Fibroblast of the aortic adventitia (primary cell): ENCODE measurements around the gene CHCHD2. TPM values are rescaled to one million over a fixed set of nuclear protein-coding genes. Genes with fewer than 3 reads are reported as not detected.
A peak's percentile ranks its signal among the peaks of the same experiment; 100 is the strongest.
"Not testable (repeated sequence)": the region's sequence is repeated elsewhere in the genome, so short reads cannot be mapped to it uniquely, and the experiment has no call there.

Experiments used
- DNase-seq: peaks from one replicate; pipeline ENCODE4 v3.0.0-alpha.2; 2010; ENCODE audit warnings: low read depth
- H3K4me3 ChIP-seq: 2 replicates; pipeline ENCODE4 v1.5.1; 2011; ENCODE audit warnings: low read depth, mild to moderate bottlenecking, control low read depth, low read length, moderate library complexity
- CTCF ChIP-seq: IDR thresholded peaks from 2 replicates; pipeline ENCODE4 v1.5.1; 2011; ENCODE audit warnings: mild to moderate bottlenecking, low read length, control low read depth, inconsistent platforms; ENCODE audit not compliant: insufficient read depth
- total RNA-seq: library from RNA; depleted of rRNA; stranded (reverse); fragments of >200 nt; gene quantifications from 2 replicates; pipeline ENCODE4 v1.2.3, GENCODE V29; 2012; ENCODE audit warnings: low replicate concordance

The CHCHD2 gene
- total RNA-seq, 1 donor: 348 TPM

DNA sequence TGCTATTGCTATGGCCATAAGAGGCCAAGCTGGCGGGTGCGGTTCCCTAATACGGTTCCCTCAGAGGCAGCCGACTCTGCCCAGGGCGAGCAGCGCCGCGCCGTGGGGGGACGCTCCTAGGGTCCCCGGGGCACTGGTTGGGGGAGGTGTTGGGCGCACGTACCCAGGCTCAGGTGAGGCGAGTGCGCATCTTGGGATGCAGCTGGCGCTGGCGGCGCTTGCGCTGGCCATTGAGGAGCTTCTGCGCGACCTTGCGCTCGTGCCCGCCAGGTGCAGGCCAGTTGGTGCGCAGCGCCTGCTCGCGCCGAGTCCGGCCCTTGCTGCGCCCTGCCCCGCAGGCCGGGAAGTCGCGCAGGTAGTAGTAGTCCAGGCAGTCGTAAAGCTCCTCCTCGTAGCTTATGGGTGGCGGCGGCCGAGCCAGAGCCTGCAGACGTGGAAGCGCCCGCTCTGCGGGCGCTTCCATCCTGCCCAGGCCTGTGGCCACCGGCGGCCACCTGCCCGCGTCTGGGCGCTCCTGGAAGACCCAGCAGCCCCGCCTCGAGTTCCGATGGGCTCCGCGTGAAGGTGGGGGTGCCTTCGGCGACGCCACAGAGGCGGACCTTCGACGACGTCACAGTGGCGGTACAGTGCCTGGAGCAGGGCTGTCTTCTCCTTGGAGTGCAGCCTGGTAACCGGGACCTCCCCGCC, 9.7 kb upstream of the CHCHD2 start, which contains the start of gene NUPR2:
NUPR2 (minus strand) TSS at position 566 of the 687 bp plus-strand sequence; CDS start at position 463, 103 bp downstream.
- DNase-seq: no peak
- no peak within 1 kb of the TSS for H3K4me3 ChIP-seq
- TF ChIP-seq CTCF: no peak

- DNase-seq, H3K4me3 ChIP-seq: not testable (repeated sequence)
These were observed 6.0 kb upstream of the CHCHD2 start for GRCh38 chr7:56112244-56112643.

DNA sequence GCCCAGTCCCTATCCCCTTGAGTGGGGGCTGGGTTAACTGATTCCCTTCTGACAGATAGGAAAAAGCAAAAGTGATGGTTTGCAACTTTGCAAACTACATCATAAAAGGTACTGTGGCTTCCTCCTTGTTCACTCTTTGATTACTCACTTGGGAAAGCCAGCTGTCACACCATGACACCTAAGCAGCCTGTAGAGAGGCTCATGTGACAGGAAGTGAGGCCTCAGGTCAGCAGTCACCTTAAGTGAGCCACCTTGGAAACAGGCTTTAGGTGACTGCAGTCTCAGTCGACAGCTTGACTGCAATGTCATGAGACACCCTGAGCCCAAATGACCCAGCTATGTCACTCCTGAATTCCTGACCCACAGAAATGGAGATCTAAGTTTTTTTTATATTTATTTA, 4.3 kb upstream of the CHCHD2 start:
- no peak for TF ChIP-seq CTCF
- H3K4me3 ChIP-seq: no peak overlapping the region
- no peak for DNase-seq

GRCh38 chr7:56107954-56108258, 1.6 kb upstream of the CHCHD2 start:
- no peak for TF ChIP-seq CTCF
- no peak overlapping the region for H3K4me3 ChIP-seq
- DNase-seq: no peak

- no peak for TF ChIP-seq CTCF
- DNase-seq: peak; percentile 77
- peak overlapping the region; percentile 95 for H3K4me3 ChIP-seq
These were observed 768 bp downstream of the CHCHD2 start for GRCh38 chr7:56105508-56105907.

DNA sequence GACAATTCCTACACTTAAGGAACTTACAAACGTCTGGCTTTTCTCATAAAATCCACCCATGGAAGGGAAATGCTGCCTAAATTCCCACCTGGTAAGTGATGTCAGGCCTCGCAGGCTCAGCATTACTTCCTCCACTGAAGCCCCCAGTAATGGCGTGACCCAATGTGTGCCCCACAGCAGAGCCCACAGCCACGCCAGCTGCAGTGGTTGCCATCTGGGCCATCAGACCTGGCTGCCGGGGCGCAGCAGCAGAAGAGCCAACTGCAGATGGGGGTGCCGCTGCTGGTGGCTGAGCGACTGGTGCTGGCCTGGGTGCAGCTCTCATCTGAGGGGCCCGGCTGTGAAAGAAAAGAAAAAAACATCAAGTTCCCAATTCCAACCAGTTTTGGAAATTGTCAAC, 2.1 kb downstream of the CHCHD2 start:
- H3K4me3 ChIP-seq, DNase-seq: not testable (repeated sequence)

GRCh38 chr7:56099653-56100052, 6.6 kb downstream of the CHCHD2 start:
- no peak for DNase-seq
- no peak overlapping the region for H3K4me3 ChIP-seq
- TF ChIP-seq CTCF: no peak

DNA sequence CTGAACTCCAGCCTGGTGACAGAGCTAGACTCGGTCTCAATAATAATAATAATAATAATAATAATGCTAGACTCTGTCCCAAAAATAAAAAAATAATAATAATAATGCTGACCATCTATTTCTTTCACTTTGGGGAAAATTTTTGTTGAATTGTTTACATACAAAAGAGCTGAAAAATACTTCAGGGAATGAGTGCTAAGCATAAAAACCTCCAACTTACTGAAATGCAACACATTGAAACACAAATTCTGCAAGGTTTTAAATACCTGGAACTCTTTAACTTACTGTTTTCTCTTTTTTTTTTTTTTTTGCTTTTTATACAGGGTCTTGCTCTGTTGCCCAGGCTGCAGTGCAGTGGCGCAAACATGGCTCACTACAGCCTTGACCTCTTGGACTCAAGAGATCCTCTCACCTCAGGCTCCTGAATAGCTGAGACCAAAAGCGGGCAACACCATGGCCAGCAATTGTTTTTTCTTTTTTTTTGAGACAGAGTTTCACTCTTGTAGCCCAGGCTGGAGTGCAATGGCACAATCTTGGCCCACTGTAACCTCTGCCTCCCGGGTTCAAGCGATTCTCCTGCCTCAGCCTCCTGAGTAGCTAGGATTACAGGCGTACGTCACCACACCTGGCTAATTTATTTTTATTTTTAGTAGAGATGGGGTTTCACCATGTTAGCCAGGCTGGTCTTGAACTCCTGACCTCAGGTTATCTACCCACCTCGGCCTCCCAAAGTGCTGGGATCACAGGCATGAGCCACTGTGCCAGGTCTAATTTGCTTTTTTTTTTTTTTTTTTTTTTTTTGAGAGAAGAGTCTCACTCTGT, 7.9 kb downstream of the CHCHD2 start:
- not testable (repeated sequence) for DNase-seq, H3K4me3 ChIP-seq
